HCT116 (cell line): ENCODE data around the gene TMEM169.

Experiments used
- EZH2phosphoT487 ChIP-seq: fragments of 200-600 bp; IDR thresholded peaks from 2 replicates; pipeline ENCODE4 v1.6.1; 2018; ENCODE audit warnings: antibody characterized with exemption, borderline replicate concordance
- TF ChIP-seq, protein P1 (sequence below), 3 experiments: fragments of 200-600 bp in 1 of 3; sonication (generic) in 1 of 3; IDR thresholded peaks in 2 of 3; conservative IDR thresholded peaks in 1 of 3; 2 replicates each; pipeline ENCODE4 v1.5.1; 2012 to 2017; ENCODE audit warnings: low read depth in 2 of 3, low read length in 2 of 3, antibody characterized with exemption in 1 of 3, borderline replicate concordance in 1 of 3, control low read depth in 1 of 3, mild to moderate bottlenecking in 1 of 3, mixed read lengths in 1 of 3, mixed run types in 1 of 3, moderate library complexity in 1 of 3; ENCODE audit not compliant: insufficient read depth in 1 of 3

DNA sequence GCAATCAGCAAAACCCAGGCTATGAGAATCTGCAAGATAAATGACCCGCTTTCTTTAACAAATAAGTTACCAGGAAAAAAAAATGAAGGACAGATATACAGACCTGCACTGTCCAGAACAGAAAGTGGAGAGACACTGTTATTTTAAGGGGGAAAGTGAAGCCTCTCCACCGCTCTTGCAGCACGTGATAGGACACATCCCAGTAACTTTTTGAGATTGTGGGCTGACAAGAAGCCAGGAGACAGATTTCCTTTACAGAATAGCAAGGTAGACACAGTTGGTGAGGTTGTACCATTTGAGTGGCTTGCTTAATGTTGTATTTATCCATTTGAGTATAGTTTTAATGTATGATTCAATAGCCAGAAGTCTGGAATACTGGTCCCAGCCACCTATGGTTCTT is 13.0 kb downstream of the TMEM169 start:
- TF ChIP-seq EZH2phosphoT487: no peak
- TF ChIP-seq, protein P1, sequence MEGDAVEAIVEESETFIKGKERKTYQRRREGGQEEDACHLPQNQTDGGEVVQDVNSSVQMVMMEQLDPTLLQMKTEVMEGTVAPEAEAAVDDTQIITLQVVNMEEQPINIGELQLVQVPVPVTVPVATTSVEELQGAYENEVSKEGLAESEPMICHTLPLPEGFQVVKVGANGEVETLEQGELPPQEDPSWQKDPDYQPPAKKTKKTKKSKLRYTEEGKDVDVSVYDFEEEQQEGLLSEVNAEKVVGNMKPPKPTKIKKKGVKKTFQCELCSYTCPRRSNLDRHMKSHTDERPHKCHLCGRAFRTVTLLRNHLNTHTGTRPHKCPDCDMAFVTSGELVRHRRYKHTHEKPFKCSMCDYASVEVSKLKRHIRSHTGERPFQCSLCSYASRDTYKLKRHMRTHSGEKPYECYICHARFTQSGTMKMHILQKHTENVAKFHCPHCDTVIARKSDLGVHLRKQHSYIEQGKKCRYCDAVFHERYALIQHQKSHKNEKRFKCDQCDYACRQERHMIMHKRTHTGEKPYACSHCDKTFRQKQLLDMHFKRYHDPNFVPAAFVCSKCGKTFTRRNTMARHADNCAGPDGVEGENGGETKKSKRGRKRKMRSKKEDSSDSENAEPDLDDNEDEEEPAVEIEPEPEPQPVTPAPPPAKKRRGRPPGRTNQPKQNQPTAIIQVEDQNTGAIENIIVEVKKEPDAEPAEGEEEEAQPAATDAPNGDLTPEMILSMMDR (IDR thresholded peaks at IDR 0.05 in 2 of 3, conservative IDR thresholded peaks at IDR 0.05 in 1 of 3; ENCODE audit: borderline replicate concordance in 1 of 3, insufficient read depth in 1 of 3, low read depth in 2 of 3, low read length in 2 of 3): no peak
